ENCODE results near the gene CHIT1. TPM values are rescaled to one million over a fixed set of nuclear protein-coding genes. Genes with fewer than 3 reads are reported as not detected.

The CHIT1 gene
- under 1 TPM; 0.21 to 0.56 TPM for total RNA-seq

DNA sequence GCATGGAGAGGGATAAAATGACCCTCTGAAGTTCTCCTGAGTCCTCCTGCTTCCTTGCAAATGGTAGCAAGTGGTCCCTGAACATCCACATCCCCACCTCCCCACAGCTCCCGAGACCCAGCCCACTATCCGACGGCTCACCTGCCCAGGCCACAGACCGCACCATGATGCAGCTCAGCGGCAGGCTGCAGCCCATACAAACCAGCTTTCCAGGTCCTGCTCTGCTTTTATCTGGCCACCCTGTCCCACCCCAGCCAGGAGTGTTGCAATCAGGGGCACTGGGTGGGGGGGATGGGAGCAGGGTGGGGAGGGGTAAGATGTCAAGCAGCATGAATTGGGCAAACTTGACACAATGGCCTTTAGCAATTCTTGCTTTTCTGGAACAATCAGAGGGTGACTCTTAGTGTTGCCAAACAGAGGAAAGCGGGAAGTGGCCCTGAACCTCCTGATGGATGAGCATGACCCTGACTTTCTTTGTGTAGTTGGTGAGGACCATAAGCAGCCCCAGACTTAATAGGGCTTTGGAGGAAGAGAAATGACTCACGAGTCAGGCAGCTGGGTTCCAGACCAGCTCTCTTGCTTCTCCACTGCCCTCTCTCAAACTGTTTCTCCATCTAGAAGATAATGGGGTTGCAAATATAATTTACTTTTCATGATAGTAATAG lies at the start of gene CHIT1:
Gene CHIT1 (minus strand): TSS at position 203 of the 665 bp plus-strand sequence. CDS start 37 bp downstream, at position 166.
- H3K4me3 Mint-ChIP-seq: no peak within 1 kb of the TSS
- H3K27ac Mint-ChIP-seq: no peak within 1 kb of the TSS
- H3K9me3 Mint-ChIP-seq: peaks cover 8% of the 10 kb centered on the region
- peaks cover 4% of the 10 kb centered on the region for H3K36me3 Mint-ChIP-seq
- no peaks in the 10 kb centered on the region for H3K4me1 Mint-ChIP-seq
- H3K27me3 Mint-ChIP-seq: peaks cover 15% of the 10 kb centered on the region
- no peak for DNase-seq

DNA sequence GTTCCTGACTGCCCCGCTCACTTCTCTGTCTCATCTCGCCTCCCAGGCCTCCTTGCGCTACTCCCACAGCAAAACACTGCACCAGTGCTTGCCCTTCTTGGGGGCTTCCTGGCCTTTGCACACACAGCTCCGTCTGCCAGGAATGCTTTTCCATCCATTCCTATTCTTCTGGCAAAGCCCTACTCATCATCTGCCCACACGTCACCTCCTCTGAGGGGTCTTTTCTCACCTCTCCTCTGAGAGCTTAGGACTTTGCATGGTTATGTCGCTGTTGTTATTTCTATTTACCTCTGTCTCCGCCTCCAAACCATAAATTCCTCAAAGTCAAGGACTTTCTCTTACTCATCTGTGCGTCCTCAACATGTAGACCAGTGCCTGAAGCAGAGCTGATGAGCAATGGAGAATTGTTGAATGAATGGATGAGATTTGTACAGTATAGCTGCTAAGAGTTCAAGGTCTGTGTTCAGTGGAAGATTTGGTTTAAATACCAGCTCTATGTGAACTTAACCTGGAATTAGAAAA lies 49.5 kb upstream of the CHIT1 start:
- H3K9me3 Mint-ChIP-seq: no peaks in the 10 kb centered on the region
- no peak for DNase-seq
- no peaks in the 10 kb centered on the region for H3K36me3 Mint-ChIP-seq
- H3K27ac Mint-ChIP-seq: peak overlapping the region; percentile 86
- H3K27me3 Mint-ChIP-seq: no peaks in the 10 kb centered on the region
- H3K4me3 Mint-ChIP-seq: no peak overlapping the region
- H3K4me1 Mint-ChIP-seq: peaks cover 64% of the 10 kb centered on the region

DNA sequence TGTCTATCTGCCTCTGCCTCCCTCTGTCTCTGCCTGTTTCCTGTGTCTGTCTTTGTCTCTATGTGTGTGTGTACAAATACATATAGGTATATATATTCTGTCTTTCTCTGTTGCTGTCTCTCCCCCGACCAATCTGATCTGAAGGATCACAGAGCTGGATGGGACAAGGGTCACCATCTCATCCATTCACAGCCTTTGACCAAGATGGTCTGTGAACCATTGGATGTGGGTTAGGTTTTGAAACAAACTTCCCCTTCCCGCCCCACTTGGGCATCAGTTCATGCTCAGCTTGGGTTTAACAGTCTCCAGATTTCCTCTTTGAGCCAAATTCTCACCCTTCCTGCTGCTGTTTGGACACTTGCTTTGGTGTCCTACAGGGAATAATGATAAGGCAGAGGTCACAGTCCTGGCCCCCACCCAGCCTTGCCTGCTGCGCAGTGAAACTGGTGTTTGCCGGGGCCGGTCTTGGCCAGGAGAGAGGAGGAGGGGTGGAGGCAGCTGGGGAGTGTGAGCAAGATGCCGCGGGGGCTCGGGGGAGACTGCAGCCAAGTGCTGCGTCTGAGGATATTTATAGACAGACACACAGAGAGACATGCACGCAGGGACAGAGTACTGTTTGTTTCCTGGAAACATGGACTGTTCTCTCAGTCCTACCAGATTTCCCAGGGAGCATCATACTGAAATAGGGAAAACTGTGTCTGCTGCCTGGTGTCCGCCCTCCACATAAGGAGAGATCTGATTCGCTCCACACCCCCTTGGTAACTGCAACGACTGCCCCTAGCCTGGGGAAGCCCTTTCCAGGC lies 48.8 kb upstream of the CHIT1 start:
- Mint-ChIP-seq H3K4me1 (peaks cover 70% of the 10 kb centered on the region), H3K4me3 (peak overlapping the region; percentile 55), H3K27ac (peak overlapping the region; percentile 86), H3K36me3 (no peaks in the 10 kb centered on the region), H3K9me3 (no peaks in the 10 kb centered on the region), H3K27me3 (no peaks in the 10 kb centered on the region)
- DNase-seq: no peak

DNA sequence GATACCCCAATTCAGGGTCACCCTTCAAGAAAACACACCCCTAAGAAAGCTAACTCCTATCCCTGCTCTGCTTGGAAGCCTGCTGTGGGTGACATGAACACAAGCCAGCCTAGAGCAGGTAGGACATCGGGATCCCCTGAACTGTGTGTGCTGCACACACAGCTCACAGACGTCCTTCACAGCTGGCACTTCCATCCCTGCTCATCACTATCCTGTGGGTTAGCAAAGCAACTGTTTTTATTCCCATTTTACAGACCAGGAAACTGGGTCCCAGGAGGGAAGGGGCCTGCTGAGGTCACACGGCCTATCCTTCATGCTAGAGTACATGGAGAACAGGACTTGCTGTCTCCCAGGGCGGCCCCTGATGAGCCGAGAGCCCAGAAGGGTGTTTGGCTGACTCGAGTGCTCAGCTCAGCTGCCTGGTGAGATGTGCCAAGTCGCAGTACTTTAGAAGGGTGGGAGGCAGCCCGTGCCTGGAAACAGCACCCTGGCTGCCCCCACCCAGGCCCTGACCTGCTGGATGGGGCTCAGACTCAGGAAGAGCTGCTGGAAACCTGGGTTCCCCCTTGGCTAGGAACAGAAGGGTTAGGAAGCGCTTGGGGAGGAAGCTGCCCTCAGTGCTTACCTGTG lies 47.6 kb upstream of the CHIT1 start:
- peak overlapping the region; percentile 55 for H3K4me3 Mint-ChIP-seq
- no peak for DNase-seq
- H3K27ac Mint-ChIP-seq: peak overlapping the region; percentile 86

DNA sequence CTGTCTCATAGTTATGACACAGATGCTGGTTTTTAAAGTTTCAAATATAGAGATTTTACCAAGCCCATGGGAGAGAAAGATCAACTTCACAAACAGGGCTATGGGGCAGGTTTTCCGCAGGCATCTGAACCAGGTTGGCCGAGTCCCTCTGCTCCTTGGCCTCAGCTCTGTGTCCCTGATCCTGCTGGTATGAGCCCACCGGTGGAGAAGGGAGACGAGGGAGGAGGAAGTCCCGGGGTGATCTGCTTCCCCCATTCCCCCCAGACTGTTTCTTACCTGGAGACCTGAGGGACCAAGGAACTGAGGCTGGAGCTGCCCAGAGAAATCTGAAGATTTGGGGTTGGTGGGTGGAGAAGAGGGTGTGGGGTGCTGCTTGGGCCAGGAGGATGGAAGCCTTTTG lies 46.9 kb upstream of the CHIT1 start:
- H3K4me3 Mint-ChIP-seq: no peak overlapping the region
- no peaks in the 10 kb centered on the region for H3K36me3 Mint-ChIP-seq
- H3K27me3 Mint-ChIP-seq: no peaks in the 10 kb centered on the region
- H3K9me3 Mint-ChIP-seq: no peaks in the 10 kb centered on the region
- no peak for DNase-seq
- peak overlapping the region; percentile 86 for H3K27ac Mint-ChIP-seq
- H3K4me1 Mint-ChIP-seq: peaks cover 58% of the 10 kb centered on the region

More for the DNA sequence above, 47.6 kb upstream of the CHIT1 start:
- no peaks in the 10 kb centered on the region for H3K9me3 Mint-ChIP-seq
- H3K36me3 Mint-ChIP-seq: no peaks in the 10 kb centered on the region
- H3K27me3 Mint-ChIP-seq: no peaks in the 10 kb centered on the region
- peaks cover 60% of the 10 kb centered on the region for H3K4me1 Mint-ChIP-seq

DNA sequence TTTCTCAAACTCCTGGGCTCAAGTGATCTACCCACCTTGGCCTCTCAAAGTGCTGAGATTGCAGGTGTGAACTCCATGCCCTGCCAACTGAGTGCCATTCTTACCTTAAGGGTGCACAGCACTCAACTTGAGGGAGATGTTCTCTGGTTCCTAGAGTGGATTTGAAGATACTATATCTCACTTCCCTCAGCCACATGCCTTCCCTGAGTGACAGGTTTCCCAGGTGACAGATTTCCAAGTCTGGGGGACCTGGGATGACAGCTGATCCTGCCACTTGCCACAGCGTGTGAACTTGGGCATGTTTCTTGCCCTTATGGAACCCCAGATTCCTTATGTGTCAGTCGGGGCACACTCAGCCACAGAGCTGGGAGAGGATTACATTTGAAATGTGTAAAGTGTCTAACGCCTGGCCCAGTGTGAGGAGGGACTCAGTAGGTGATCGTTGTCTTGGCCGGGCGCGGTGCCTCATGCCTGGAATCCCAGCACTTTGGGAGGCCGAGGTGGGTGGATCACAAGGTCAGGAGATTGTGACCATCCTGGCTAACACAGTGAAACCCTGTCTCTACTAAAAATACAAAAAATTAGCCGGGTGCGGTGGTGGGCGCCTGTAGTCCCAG lies 46.3 kb upstream of the CHIT1 start:
- no peak for DNase-seq
- Mint-ChIP-seq H3K4me1 (peaks cover 61% of the 10 kb centered on the region), H3K4me3 (no peak overlapping the region), H3K27ac (no peak overlapping the region), H3K27me3 (no peaks in the 10 kb centered on the region), H3K36me3 (no peaks in the 10 kb centered on the region), H3K9me3 (no peaks in the 10 kb centered on the region)

DNA sequence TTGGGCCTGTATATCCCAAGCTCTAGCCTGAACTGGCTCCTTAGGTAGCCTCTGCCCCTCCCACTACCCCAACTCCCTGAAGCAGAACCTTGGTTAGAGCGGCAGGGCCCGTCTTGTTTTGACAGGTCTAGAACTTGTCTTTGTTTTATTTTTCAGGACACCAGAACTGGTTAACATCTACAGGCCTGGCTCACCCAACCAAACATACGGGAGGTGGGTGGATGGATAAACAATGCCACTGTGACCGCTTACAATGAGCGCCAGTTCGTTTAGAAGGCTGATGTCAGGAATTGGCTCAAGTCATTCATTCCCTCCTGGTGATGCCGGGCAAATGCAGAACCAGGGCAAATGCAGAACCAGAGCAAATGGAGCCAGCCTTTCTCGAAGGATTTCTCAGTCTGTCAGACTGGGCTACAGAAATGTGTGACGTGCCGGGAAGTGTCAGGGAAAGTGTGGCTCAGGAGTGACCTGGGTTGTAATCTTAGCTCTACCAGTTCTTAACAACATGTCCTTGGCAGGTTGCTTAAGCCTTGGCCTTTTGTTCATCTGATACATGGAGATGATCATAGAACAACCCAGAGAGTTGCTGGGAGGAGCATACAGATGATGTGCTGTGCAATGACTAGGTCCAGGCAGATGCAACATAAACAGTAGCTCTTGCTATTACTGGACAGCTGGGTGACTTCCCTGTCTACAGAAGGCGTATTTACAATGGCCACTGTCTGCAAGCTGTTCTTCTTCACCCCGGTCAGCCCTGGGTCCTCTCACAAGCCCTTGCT lies 45.3 kb upstream of the CHIT1 start:
- Mint-ChIP-seq H3K4me1 (peaks cover 61% of the 10 kb centered on the region), H3K9me3 (no peaks in the 10 kb centered on the region), H3K27me3 (no peaks in the 10 kb centered on the region), H3K36me3 (no peaks in the 10 kb centered on the region), H3K4me3 (peak overlapping the region; percentile 79), H3K27ac (peak overlapping the region; percentile 84)
- DNase-seq: no peak

DNA sequence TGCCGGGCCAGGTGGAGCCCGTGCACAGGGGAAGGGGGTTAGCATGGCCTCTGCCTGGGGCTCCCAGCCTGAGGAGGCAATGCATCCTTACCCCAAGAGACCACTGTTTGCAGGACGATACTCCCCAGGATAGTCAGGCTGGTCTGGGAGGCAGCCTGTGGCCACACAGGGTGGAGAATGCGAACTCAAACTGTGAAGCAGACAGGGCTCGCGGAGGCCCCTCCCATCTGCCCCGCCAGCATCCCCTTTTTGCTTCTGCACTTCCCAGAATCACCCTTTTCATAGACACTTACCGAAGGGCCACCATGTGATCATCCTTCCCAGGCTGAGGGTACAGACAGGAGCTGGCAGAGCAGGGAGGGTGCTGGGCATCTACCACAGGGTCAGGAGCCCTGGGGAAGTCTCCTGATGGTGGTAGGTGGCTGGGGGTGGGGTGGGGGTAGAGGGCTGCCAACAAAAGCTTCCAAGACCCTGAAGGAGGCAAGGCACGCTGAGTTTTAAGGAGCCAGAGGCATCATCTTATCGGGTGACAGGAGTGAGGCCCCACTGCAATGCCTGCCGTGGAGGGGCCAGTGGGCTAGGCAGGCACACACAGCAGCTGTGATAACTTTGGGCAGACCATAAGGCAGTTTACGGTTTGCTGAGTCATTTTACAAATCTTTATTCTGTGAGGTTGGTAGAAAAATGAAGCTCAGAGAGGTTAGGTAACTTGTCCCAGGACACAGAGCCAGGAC lies 44.6 kb upstream of the CHIT1 start:
- Mint-ChIP-seq H3K27me3 (no peaks in the 10 kb centered on the region), H3K36me3 (no peaks in the 10 kb centered on the region), H3K4me1 (peaks cover 60% of the 10 kb centered on the region), H3K27ac (peak overlapping the region; percentile 84), H3K4me3 (peak overlapping the region; percentile 79), H3K9me3 (no peaks in the 10 kb centered on the region)
- no peak for DNase-seq

DNA sequence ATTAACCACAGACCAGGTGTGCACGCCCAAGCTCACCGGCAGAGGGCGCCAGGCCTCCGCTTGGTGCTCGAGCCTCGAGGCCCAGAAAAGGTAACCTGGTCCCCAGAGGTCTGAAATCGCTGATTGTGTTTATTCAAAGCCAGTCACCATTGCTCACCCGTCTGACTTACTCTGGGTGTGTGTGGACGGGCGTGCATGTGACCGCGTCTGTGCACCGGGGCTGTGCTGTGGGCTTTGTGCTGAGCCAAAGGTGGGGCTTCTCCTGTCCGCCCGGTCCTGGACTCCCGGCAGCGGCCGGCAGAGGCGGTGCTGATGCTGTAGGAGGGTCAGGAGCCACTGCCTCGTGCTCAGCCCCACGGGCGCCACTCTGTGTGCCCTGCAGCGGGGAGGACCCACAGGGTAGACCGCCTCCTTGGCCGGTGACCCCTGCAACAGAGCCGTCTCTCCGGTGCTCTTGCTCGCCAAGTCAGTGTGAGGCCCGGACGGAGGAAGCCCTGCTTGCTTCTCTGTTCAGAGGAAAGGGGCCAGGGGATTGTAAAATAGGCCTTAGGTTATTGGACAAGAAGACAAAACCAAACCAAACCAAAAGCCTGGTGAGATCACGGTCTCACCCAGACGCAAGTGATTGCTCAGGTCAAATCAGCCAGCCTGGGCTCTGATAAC lies 43.9 kb upstream of the CHIT1 start:
- peak overlapping the region; percentile 79 for H3K4me3 Mint-ChIP-seq
- H3K27ac Mint-ChIP-seq: peak overlapping the region; percentile 84
- no peaks in the 10 kb centered on the region for H3K36me3 Mint-ChIP-seq
- H3K27me3 Mint-ChIP-seq: no peaks in the 10 kb centered on the region
- DNase-seq: peak; percentile 90
- peaks cover 53% of the 10 kb centered on the region for H3K4me1 Mint-ChIP-seq
- no peaks in the 10 kb centered on the region for H3K9me3 Mint-ChIP-seq

DNA sequence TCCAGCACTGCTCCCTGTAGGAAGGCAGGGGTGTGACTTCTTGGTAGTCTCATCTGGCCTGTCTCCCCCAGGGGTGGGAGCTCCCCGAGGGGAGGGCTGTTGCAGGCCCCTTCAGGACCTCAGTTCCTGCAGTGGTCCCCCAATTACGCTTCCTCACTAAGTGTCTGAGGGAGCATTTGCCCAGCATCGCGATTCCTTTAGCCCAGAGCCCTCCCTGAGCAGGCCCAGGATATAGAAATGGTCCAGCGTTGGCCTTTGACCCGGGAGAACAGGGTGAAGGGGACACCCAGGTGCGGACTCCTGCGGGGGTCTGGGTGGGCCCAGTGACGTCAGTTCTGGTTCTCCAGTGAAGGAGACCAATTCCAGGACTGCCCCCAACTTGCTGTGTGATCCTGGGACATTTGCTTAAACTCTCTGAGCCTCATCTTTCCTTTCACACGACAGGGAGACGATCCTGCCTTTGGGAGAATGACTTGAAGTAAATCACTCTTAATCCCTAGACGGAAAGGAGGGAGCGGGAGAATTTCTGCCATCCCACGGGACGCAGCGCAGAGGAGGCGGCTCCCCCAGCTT lies 43.2 kb upstream of the CHIT1 start:
- Mint-ChIP-seq H3K36me3 (no peaks in the 10 kb centered on the region), H3K4me3 (peak overlapping the region; percentile 79), H3K27me3 (no peaks in the 10 kb centered on the region), H3K9me3 (no peaks in the 10 kb centered on the region), H3K27ac (no peak overlapping the region), H3K4me1 (peaks cover 50% of the 10 kb centered on the region)
- no peak for DNase-seq

DNA sequence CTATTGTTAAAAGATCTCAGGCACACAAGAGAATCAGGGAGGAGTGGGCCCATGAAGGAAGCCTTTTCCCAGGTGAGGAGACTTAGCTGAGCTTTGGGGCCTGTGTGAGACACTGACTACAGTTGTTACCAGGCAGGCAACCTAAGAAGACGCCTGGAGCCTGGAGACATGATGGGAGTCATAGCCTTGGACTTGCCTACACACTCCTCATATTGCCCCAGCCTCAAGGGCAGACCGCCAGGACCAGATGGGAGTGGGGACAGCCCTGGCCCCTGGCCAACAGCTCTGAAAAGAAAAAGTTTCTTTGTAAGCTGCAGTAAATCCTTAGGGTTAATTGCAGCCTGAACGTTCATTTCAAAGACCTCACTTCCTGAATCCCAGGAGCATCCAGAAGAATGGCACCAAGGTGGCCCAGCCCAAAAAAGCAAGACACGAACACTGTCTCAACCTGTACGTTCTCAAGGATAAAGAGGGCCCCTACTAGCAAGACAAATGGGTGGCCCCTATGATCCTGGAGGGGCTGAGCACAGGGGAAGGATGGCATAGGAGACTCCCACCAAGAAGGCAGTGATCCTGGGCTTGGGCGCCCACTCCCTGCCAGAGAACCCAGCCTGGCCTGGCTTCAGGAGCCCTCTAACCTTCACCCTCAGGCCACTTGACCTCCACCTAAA lies 42.6 kb upstream of the CHIT1 start:
- H3K27ac Mint-ChIP-seq: no peak overlapping the region
- H3K4me3 Mint-ChIP-seq: no peak overlapping the region
- H3K9me3 Mint-ChIP-seq: no peaks in the 10 kb centered on the region
- no peak for DNase-seq
- no peaks in the 10 kb centered on the region for H3K27me3 Mint-ChIP-seq
- no peaks in the 10 kb centered on the region for H3K36me3 Mint-ChIP-seq
- H3K4me1 Mint-ChIP-seq: peaks cover 45% of the 10 kb centered on the region

DNA sequence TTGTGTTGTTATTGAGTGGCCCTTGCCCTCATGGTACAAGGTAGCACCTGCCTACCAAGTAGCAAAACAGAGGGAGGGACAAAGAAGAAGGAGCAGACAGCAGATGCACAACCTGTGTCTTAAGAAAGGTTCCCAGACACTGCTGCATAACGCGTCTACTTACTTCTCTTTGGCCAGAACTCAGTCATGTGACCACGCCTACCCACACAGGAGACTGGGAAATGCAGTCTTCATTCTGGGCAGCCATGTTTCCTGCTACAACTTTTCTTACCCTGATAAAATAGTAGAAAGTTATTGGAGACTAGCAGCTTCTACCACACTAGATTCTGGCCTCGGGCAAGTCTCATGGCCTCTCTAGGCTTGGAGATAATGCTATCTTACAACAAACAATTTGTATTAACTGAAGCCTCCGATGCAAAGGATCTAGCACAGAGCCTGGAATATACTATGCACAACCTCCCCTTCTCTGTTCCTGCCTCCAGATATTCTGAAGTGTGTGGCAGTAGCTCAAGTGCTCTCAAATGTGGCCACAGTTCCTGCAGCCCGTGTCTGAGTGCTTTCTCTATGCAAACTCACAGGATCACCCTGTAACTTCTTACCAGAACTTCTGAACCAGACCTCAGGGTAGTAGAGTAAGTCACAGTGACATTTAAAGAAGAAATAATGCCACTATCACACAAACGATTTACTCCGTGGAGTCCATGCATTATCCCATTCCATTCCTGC lies 41.7 kb upstream of the CHIT1 start:
- H3K27ac Mint-ChIP-seq: no peak overlapping the region
- no peaks in the 10 kb centered on the region for H3K9me3 Mint-ChIP-seq
- no peaks in the 10 kb centered on the region for H3K36me3 Mint-ChIP-seq
- H3K4me1 Mint-ChIP-seq: peaks cover 36% of the 10 kb centered on the region
- H3K27me3 Mint-ChIP-seq: no peaks in the 10 kb centered on the region
- DNase-seq: peak; percentile 64
- H3K4me3 Mint-ChIP-seq: no peak overlapping the region
